ENCODE data around the gene EDAR.

The EDAR gene

GRCh38 chr2:108847000-108847399 is 142.0 kb downstream of the EDAR start:
- no peak for DNase-seq

GRCh38 chr2:108845923-108846322 is 143.1 kb downstream of the EDAR start:
- DNase-seq, result no peak

All from right hindlimb (tissue), 1 donor.